ENCODE measurements around the gene OMA1.

- TF ChIP-seq CTCF (IDR thresholded peaks at IDR 0.05; ENCODE audit: low read depth, low read length, poor library complexity, severe bottlenecking), result no peak
- no peak for TF ChIP-seq EZH2phosphoT487 (IDR thresholded peaks at IDR 0.05; ENCODE audit: borderline replicate concordance, low read length)
These were observed 37.9 kb downstream of the OMA1 start for GRCh38 chr1:58508629-58509028.
